ENCODE results near the gene HESX1.

DNA sequence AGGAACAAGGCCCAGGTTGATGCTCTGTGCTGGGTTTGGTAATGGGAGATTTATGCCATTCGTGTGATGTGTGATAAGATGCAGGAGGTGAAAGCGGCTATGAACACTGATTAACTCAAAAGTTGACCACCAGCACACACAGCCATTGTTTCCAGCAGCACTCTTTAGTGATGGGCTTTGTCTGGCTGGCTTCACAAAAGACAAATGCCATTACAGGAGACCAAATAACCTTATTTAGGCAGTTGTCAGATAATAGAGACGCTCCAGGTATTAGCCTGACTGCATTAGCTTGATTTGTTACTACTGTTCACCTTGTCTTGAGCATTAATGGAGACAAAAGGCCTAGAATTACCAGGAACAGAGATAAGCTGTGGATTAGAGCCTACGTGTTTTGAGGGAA is 5.1 kb downstream of the HESX1 start:
- TF ChIP-seq RAD21 (IDR thresholded peaks at IDR 0.05) = no peak
- TF ChIP-seq, protein P1, sequence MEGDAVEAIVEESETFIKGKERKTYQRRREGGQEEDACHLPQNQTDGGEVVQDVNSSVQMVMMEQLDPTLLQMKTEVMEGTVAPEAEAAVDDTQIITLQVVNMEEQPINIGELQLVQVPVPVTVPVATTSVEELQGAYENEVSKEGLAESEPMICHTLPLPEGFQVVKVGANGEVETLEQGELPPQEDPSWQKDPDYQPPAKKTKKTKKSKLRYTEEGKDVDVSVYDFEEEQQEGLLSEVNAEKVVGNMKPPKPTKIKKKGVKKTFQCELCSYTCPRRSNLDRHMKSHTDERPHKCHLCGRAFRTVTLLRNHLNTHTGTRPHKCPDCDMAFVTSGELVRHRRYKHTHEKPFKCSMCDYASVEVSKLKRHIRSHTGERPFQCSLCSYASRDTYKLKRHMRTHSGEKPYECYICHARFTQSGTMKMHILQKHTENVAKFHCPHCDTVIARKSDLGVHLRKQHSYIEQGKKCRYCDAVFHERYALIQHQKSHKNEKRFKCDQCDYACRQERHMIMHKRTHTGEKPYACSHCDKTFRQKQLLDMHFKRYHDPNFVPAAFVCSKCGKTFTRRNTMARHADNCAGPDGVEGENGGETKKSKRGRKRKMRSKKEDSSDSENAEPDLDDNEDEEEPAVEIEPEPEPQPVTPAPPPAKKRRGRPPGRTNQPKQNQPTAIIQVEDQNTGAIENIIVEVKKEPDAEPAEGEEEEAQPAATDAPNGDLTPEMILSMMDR (IDR thresholded peaks at IDR 0.05; ENCODE audit: low read depth, low read length, missing input control) = no peak
- TF ChIP-seq ATF3 (IDR thresholded peaks at IDR 0.05) = no peak
- no peak for TF ChIP-seq FOXA1 (IDR thresholded peaks at IDR 0.05)
- TF ChIP-seq TAF1 (conservative IDR thresholded peaks at IDR 0.05) = no peak
- no peak for TF ChIP-seq YY1 (IDR thresholded peaks at IDR 0.05)
- no peak for TF ChIP-seq REST (IDR thresholded peaks at IDR 0.05)
- TF ChIP-seq, protein P2, sequence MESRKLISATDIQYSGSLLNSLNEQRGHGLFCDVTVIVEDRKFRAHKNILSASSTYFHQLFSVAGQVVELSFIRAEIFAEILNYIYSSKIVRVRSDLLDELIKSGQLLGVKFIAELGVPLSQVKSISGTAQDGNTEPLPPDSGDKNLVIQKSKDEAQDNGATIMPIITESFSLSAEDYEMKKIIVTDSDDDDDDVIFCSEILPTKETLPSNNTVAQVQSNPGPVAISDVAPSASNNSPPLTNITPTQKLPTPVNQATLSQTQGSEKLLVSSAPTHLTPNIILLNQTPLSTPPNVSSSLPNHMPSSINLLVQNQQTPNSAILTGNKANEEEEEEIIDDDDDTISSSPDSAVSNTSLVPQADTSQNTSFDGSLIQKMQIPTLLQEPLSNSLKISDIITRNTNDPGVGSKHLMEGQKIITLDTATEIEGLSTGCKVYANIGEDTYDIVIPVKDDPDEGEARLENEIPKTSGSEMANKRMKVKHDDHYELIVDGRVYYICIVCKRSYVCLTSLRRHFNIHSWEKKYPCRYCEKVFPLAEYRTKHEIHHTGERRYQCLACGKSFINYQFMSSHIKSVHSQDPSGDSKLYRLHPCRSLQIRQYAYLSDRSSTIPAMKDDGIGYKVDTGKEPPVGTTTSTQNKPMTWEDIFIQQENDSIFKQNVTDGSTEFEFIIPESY (IDR thresholded peaks at IDR 0.05) = no peak
- no peak for TF ChIP-seq JUND (IDR thresholded peaks at IDR 0.05)
- no peak for TF ChIP-seq FOXA2 (IDR thresholded peaks at IDR 0.05)
- no peak for TF ChIP-seq EGR1 (IDR thresholded peaks at IDR 0.05; ENCODE audit: low read depth in 2 of 2)
- no peak for TF ChIP-seq RXRA (IDR thresholded peaks at IDR 0.05)
- TF ChIP-seq, protein P3, sequence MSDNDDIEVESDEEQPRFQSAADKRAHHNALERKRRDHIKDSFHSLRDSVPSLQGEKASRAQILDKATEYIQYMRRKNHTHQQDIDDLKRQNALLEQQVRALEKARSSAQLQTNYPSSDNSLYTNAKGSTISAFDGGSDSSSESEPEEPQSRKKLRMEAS (IDR thresholded peaks at IDR 0.05) = no peak
- TF ChIP-seq SP1 (IDR thresholded peaks at IDR 0.05) = no peak

Measured in liver (tissue), 3 donors.